ENCODE measurements around the gene COL16A1. TPM values are rescaled to one million over a fixed set of nuclear protein-coding genes. Genes with fewer than 3 reads are reported as not detected.

Gene COL16A1
- total and polyA plus RNA-seq, 2 of the 13 experiments (the other 11 are each of a cell fraction or from before 2014, with no cell fraction given): 4.3 to 12.2 TPM

DNA sequence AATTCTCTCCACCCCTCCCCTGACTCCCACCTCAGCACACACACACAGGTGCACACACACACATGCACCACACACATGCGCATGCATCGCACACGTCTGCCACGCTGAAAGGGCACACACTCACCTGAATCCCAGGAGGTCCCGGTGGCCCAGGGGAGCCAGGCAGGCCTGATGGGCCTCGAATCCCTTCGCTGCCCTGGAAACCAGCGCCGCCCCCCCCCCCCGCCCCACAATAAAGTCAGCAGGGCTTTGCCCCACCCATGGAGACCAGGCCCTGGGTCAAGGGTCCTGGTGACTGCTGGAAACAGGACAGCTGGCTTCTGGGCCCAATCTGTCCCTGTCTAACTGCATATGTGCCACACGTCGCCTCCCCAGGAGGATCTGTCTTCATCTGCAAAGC lies 41.4 kb downstream of the COL16A1 start (continued):
- no peak for TF ChIP-seq MEF2D (CRISPR knock-in tag; IDR thresholded peaks at IDR 0.05)
- TF ChIP-seq ZNF550 (CRISPR knock-in tag; IDR thresholded peaks at IDR 0.05; ENCODE audit: borderline replicate concordance): no peak

DNA sequence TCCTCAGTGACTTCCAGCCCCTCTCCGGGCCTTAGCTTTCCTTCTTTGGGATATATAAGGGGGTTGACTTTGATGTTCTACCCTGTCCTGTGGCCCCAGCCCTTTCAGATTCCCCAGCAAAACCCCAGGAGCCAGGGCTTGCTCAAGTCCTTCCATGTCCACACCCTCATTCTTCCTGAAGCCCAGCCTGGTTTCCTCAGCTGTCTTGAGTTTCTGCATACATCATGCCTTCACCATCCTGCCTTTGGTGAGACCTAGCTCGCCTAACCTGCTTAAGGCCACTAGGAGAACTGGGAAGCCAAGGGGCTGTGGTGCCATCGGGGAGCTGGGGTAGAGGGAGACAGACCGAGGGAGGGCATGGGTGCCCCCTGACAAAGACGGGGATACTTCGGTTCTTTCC lies 42.0 kb downstream of the COL16A1 start:
- no peak for DNase-seq (ENCODE audit: low spot score)
- WGBS (ENCODE audit: low lambda C conversion rate): 86% methylated on average over 5 of the region's 6 CpGs
- no peak for FAIRE-seq
- BruUV-seq (replicated peaks): no TSS peak
- H3K27ac ChIP-seq (ENCODE audit: extremely low read length, insufficient read depth, low read length): no peak overlapping the region
- in situ Hi-C loops (cut with HindIII; ENCODE audit: extremely low pct_ligation_motif_present, low pct_unique_long_range_greater_than_20kb): no loop called here
- POLR2A ChIA-PET: interaction anchor here (1.4 kb wide), 1 partner anchor 42 kb away, joined by 3 read pairs; the partner anchor contains the start of gene COL16A1
- no peak for TF ChIP-seq ZNF431 (CRISPR knock-in tag; IDR thresholded peaks at IDR 0.05; ENCODE audit: borderline replicate concordance, low read depth)
- no peak for TF ChIP-seq ATM (IDR thresholded peaks at IDR 0.05; ENCODE audit: borderline replicate concordance)
- TF ChIP-seq TARDBP (CRISPR knock-in tag; IDR thresholded peaks at IDR 0.05): no peak
- no peak for TF ChIP-seq MIER3 (CRISPR knock-in tag; IDR thresholded peaks at IDR 0.05; ENCODE audit: borderline replicate concordance)
- TF ChIP-seq NONO (IDR thresholded peaks at IDR 0.05): no peak
- TF ChIP-seq NONO (CRISPR knock-in tag; conservative IDR thresholded peaks at IDR 0.05): no peak
- TF ChIP-seq CHCHD3 (CRISPR knock-in tag; IDR thresholded peaks at IDR 0.05): no peak
- no peak for TF ChIP-seq SUZ12 (IDR thresholded peaks at IDR 0.05; ENCODE audit: low read depth, low read length)
- no peak for TF ChIP-seq HNF4A (CRISPR knock-in tag; IDR thresholded peaks at IDR 0.05)
- TF ChIP-seq HIVEP1 (CRISPR knock-in tag; IDR thresholded peaks at IDR 0.05): no peak
- TF ChIP-seq, protein P1, sequence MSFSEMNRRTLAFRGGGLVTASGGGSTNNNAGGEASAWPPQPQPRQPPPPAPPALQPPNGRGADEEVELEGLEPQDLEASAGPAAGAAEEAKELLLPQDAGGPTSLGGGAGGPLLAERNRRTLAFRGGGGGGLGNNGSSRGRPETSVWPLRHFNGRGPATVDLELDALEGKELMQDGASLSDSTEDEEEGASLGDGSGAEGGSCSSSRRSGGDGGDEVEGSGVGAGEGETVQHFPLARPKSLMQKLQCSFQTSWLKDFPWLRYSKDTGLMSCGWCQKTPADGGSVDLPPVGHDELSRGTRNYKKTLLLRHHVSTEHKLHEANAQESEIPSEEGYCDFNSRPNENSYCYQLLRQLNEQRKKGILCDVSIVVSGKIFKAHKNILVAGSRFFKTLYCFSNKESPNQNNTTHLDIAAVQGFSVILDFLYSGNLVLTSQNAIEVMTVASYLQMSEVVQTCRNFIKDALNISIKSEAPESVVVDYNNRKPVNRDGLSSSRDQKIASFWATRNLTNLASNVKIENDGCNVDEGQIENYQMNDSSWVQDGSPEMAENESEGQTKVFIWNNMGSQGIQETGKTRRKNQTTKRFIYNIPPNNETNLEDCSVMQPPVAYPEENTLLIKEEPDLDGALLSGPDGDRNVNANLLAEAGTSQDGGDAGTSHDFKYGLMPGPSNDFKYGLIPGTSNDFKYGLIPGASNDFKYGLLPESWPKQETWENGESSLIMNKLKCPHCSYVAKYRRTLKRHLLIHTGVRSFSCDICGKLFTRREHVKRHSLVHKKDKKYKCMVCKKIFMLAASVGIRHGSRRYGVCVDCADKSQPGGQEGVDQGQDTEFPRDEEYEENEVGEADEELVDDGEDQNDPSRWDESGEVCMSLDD (CRISPR knock-in tag; IDR thresholded peaks at IDR 0.05; ENCODE audit: borderline replicate concordance): no peak
- no peak for TF ChIP-seq TRIM24 (CRISPR knock-in tag; IDR thresholded peaks at IDR 0.05)
- CTCF ChIA-PET (ENCODE audit: low intra/inter-chr PET ratio, low total read pairs): interaction anchor here (1.0 kb wide), 1 partner anchor 54 kb away, joined by 3 read pairs; no protein-coding TSS in a partner anchor
- H3K4me1 ChIP-seq (ENCODE audit: insufficient read depth, low read length): peaks cover 8% of the 10 kb centered on the region
- H2AFZ ChIP-seq (ENCODE audit: low read length): no peak overlapping the region
- no peaks in the 10 kb centered on the region for H3K79me2 ChIP-seq (ENCODE audit: insufficient read depth, low read length)
- H3K9ac ChIP-seq (ENCODE audit: insufficient read depth, low read depth, low read length): no peak overlapping the region
- no peaks in the 10 kb centered on the region for H3K27me3 ChIP-seq (ENCODE audit: control insufficient read depth in 1 of 2, insufficient read depth in 2 of 2, low read length in 2 of 2)
- no peak for ATAC-seq
- H4K20me1 ChIP-seq (ENCODE audit: insufficient read depth, low read length): no peaks in the 10 kb centered on the region
- H3K9me3 ChIP-seq (ENCODE audit: low read length): no peaks in the 10 kb centered on the region
- H3K36me3 ChIP-seq (replicated peaks in 1 of 2; ENCODE audit: control insufficient read depth in 1 of 2, insufficient read depth in 2 of 2, low read length in 2 of 2): no peaks in the 10 kb centered on the region
- intact Hi-C loops (cut with micrococcal nuclease; ENCODE audit: unreplicated experiment): no loop called here
- H3K4me2 ChIP-seq (ENCODE audit: low read depth, low read length): no peak overlapping the region
- H3K4me3 ChIP-seq (replicated peaks in 1 of 3; ENCODE audit: insufficient read depth in 1 of 3, low read depth in 2 of 3, low read length in 3 of 3): no peak overlapping the region
